Measurements from ENCODE around the gene TNRC6B.

The TNRC6B gene

DNA sequence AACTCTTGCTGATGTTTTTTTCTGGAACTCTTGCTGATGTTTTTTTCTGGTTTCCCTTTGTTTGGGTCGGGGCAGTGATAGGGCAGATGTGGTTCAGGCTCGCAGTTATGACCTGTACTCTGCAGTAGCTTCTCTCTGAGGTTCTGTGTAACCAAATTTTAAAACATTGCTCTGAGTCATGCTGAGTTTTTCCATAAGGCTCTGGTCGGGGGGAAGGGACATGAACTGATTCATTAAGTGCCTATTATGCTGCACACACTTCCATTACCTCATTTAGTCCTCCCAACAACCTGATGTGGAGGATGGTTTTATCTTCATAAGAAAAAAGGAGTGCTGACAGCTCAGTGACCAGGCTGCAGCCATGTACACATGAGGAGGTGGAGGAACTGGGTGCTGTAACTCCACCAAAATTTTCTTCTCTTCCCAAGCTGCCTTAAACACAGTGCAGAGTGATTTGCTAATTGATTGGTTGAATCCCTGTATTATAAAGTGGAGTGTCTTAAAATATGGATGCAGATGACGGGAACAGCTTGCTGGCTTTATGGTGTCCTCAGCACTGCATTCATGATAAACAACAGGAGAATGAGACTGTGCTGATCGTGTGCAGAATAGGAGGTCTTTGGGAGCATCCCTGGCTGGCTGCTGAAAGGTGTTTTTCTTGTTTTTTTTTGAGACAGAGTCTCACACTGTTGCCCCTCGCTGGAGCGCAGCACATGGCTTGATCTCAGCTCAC lies 19.1 kb downstream of the TNRC6B start (continued):
- TF ChIP-seq SALL2 (tag by site-specific recombination; IDR thresholded peaks at IDR 0.05; ENCODE audit: borderline replicate concordance) (no peak), ZNF548 (tag by site-specific recombination; IDR thresholded peaks at IDR 0.05) (no peak), SETDB1 (IDR thresholded peaks at IDR 0.05; ENCODE audit: insufficient read length, low read length) (no peak), EGR2 (tag by site-specific recombination; IDR thresholded peaks at IDR 0.05; ENCODE audit: low read depth) (no peak), ZNF670 (tag by site-specific recombination; IDR thresholded peaks at IDR 0.05; ENCODE audit: low read depth) (no peak), SP7 (tag by site-specific recombination; IDR thresholded peaks at IDR 0.05) (peak; percentile 72), ZNF311 (tag by site-specific recombination; IDR thresholded peaks at IDR 0.05; ENCODE audit: borderline replicate concordance) (no peak), ZNF19 (tag by site-specific recombination; IDR thresholded peaks at IDR 0.05; ENCODE audit: low read depth) (no peak), ZNF473 (tag by site-specific recombination; IDR thresholded peaks at IDR 0.05) (no peak), ZNF707 (tag by site-specific recombination; IDR thresholded peaks at IDR 0.05) (no peak), GLIS2 (tag by site-specific recombination; IDR thresholded peaks at IDR 0.05) (no peak), KLF7 (tag by site-specific recombination; IDR thresholded peaks at IDR 0.05; ENCODE audit: borderline replicate concordance) (no peak), ZNF549 (tag by site-specific recombination; IDR thresholded peaks at IDR 0.05) (no peak), ZNF416 (tag by site-specific recombination; IDR thresholded peaks at IDR 0.05) (no peak), ZBTB20 (tag by site-specific recombination; IDR thresholded peaks at IDR 0.05) (no peak), ZSCAN23 (tag by site-specific recombination; IDR thresholded peaks at IDR 0.05) (no peak), ZNF324 (tag by site-specific recombination; IDR thresholded peaks at IDR 0.05) (no peak), ZNF600 (tag by site-specific recombination; IDR thresholded peaks at IDR 0.05) (peak; percentile 73), GLI2 (tag by site-specific recombination; IDR thresholded peaks at IDR 0.05; ENCODE audit: borderline replicate concordance, low read depth) (no peak), ZBTB21 (tag by site-specific recombination; IDR thresholded peaks at IDR 0.05) (no peak), ZNF660 (tag by site-specific recombination; IDR thresholded peaks at IDR 0.05) (no peak; the same call in 1 of the 2 replicates), ZNF585B (tag by site-specific recombination; IDR thresholded peaks at IDR 0.05) (peak; percentile 71), HOXA7 (CRISPR knock-in tag; IDR thresholded peaks at IDR 0.05; ENCODE audit: borderline replicate concordance) (no peak)
- TF ChIP-seq, protein P1, sequence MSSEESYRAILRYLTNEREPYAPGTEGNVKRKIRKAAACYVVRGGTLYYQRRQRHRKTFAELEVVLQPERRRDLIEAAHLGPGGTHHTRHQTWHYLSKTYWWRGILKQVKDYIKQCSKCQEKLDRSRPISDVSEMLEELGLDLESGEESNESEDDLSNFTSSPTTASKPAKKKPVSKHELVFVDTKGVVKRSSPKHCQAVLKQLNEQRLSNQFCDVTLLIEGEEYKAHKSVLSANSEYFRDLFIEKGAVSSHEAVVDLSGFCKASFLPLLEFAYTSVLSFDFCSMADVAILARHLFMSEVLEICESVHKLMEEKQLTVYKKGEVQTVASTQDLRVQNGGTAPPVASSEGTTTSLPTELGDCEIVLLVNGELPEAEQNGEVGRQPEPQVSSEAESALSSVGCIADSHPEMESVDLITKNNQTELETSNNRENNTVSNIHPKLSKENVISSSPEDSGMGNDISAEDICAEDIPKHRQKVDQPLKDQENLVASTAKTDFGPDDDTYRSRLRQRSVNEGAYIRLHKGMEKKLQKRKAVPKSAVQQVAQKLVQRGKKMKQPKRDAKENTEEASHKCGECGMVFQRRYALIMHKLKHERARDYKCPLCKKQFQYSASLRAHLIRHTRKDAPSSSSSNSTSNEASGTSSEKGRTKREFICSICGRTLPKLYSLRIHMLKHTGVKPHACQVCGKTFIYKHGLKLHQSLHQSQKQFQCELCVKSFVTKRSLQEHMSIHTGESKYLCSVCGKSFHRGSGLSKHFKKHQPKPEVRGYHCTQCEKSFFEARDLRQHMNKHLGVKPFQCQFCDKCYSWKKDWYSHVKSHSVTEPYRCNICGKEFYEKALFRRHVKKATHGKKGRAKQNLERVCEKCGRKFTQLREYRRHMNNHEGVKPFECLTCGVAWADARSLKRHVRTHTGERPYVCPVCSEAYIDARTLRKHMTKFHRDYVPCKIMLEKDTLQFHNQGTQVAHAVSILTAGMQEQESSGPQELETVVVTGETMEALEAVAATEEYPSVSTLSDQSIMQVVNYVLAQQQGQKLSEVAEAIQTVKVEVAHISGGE (tag by site-specific recombination; conservative IDR thresholded peaks at IDR 0.05; ENCODE audit: low read depth): no peak
- TF ChIP-seq, protein P2, sequence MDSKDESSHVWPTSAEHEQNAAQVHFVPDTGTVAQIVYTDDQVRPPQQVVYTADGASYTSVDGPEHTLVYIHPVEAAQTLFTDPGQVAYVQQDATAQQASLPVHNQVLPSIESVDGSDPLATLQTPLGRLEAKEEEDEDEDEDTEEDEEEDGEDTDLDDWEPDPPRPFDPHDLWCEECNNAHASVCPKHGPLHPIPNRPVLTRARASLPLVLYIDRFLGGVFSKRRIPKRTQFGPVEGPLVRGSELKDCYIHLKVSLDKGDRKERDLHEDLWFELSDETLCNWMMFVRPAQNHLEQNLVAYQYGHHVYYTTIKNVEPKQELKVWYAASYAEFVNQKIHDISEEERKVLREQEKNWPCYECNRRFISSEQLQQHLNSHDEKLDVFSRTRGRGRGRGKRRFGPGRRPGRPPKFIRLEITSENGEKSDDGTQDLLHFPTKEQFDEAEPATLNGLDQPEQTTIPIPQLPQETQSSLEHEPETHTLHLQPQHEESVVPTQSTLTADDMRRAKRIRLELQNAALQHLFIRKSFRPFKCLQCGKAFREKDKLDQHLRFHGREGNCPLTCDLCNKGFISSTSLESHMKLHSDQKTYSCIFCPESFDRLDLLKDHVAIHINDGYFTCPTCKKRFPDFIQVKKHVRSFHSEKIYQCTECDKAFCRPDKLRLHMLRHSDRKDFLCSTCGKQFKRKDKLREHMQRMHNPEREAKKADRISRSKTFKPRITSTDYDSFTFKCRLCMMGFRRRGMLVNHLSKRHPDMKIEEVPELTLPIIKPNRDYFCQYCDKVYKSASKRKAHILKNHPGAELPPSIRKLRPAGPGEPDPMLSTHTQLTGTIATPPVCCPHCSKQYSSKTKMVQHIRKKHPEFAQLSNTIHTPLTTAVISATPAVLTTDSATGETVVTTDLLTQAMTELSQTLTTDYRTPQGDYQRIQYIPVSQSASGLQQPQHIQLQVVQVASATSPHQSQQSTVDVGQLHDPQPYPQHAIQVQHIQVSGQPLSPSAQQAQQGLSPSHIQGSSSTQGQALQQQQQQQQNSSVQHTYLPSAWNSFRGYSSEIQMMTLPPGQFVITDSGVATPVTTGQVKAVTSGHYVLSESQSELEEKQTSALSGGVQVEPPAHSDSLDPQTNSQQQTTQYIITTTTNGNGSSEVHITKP (tag by site-specific recombination; IDR thresholded peaks at IDR 0.05): no peak
- TF ChIP-seq, protein P3, sequence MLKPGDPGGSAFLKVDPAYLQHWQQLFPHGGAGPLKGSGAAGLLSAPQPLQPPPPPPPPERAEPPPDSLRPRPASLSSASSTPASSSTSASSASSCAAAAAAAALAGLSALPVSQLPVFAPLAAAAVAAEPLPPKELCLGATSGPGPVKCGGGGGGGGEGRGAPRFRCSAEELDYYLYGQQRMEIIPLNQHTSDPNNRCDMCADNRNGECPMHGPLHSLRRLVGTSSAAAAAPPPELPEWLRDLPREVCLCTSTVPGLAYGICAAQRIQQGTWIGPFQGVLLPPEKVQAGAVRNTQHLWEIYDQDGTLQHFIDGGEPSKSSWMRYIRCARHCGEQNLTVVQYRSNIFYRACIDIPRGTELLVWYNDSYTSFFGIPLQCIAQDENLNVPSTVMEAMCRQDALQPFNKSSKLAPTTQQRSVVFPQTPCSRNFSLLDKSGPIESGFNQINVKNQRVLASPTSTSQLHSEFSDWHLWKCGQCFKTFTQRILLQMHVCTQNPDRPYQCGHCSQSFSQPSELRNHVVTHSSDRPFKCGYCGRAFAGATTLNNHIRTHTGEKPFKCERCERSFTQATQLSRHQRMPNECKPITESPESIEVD (tag by site-specific recombination; IDR thresholded peaks at IDR 0.05): peak; percentile 83
- TF ChIP-seq, protein P4, sequence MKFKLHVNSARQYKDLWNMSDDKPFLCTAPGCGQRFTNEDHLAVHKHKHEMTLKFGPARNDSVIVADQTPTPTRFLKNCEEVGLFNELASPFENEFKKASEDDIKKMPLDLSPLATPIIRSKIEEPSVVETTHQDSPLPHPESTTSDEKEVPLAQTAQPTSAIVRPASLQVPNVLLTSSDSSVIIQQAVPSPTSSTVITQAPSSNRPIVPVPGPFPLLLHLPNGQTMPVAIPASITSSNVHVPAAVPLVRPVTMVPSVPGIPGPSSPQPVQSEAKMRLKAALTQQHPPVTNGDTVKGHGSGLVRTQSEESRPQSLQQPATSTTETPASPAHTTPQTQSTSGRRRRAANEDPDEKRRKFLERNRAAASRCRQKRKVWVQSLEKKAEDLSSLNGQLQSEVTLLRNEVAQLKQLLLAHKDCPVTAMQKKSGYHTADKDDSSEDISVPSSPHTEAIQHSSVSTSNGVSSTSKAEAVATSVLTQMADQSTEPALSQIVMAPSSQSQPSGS (tag by site-specific recombination; IDR thresholded peaks at IDR 0.05; ENCODE audit: low read depth): peak; percentile 69
- TF ChIP-seq, protein P5, sequence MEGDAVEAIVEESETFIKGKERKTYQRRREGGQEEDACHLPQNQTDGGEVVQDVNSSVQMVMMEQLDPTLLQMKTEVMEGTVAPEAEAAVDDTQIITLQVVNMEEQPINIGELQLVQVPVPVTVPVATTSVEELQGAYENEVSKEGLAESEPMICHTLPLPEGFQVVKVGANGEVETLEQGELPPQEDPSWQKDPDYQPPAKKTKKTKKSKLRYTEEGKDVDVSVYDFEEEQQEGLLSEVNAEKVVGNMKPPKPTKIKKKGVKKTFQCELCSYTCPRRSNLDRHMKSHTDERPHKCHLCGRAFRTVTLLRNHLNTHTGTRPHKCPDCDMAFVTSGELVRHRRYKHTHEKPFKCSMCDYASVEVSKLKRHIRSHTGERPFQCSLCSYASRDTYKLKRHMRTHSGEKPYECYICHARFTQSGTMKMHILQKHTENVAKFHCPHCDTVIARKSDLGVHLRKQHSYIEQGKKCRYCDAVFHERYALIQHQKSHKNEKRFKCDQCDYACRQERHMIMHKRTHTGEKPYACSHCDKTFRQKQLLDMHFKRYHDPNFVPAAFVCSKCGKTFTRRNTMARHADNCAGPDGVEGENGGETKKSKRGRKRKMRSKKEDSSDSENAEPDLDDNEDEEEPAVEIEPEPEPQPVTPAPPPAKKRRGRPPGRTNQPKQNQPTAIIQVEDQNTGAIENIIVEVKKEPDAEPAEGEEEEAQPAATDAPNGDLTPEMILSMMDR (tag by site-specific recombination; IDR thresholded peaks at IDR 0.05): no peak
